VCaP (cell line): ENCODE measurements around the gene FRAT2.
A peak's percentile ranks its signal among the peaks of the same experiment; 100 is the strongest.
"Not testable (repeated sequence)": the region's sequence is repeated elsewhere in the genome, so short reads cannot be mapped to it uniquely, and the experiment has no call there.

Source experiments
- H3K27ac ChIP-seq: fragments of 450-650 bp; 2 replicates; pipeline ENCODE4 v1.5.1; 2017
- TF ChIP-seq, protein P1 (sequence below): fragments of 450-650 bp; conservative IDR thresholded peaks from 2 replicates; pipeline ENCODE4 v1.5.1; 2017; ENCODE audit warnings: mild to moderate bottlenecking, moderate library complexity

Gene FRAT2

DNA sequence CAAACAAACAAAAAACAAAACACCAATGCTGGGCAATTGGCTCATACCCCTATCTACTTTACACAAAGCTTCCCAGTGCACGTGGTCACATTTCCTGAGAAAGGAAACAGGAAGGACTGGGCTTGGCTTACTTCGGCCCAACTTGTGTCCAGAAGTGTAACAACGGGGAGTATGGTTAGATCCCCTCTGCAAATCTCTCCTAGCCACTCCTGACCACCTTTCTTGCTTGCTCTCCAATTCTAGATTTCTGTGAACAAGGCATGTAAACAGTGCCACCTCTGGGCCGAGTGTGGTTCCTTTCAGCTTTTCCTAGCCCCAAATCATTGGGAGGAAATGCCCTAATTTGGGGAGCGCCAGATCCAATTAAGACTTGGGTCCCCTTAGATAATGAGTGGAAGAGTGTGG is 21.0 kb upstream of the FRAT2 start:
- no peak overlapping the region for H3K27ac ChIP-seq
- TF ChIP-seq, protein P1, sequence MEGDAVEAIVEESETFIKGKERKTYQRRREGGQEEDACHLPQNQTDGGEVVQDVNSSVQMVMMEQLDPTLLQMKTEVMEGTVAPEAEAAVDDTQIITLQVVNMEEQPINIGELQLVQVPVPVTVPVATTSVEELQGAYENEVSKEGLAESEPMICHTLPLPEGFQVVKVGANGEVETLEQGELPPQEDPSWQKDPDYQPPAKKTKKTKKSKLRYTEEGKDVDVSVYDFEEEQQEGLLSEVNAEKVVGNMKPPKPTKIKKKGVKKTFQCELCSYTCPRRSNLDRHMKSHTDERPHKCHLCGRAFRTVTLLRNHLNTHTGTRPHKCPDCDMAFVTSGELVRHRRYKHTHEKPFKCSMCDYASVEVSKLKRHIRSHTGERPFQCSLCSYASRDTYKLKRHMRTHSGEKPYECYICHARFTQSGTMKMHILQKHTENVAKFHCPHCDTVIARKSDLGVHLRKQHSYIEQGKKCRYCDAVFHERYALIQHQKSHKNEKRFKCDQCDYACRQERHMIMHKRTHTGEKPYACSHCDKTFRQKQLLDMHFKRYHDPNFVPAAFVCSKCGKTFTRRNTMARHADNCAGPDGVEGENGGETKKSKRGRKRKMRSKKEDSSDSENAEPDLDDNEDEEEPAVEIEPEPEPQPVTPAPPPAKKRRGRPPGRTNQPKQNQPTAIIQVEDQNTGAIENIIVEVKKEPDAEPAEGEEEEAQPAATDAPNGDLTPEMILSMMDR = peak; percentile 72

GRCh38 chr10:97353945-97354344 is 19.4 kb upstream of the FRAT2 start:
- TF ChIP-seq, protein P1 = no peak
- no peak overlapping the region for H3K27ac ChIP-seq

GRCh38 chr10:97349752-97350513 is 15.4 kb upstream of the FRAT2 start:
- TF ChIP-seq, protein P1 = no peak
- H3K27ac ChIP-seq = peak overlapping the region; percentile 10; the same call in 1 of the 2 replicates

DNA sequence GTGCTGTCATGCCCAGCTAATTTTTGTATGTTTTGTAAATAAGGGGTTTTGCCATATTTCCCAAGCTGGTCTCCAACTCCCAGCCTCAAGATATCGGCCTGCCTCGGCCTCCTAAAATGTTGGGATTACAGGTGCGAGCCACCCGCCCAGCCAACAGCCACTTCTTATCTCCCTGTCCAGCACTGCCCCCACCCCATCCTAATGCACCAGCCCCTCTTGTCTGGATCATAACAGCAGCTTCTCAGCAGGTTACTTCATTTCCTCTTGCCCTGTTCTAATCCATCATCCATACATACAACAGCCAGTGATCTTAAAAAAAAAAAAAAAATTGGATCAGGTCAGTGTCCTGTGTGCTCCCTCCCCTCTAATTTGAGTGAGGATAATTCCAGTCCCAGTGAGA is 12.8 kb upstream of the FRAT2 start:
- H3K27ac ChIP-seq = no peak overlapping the region
- TF ChIP-seq, protein P1 = no peak

- H3K27ac ChIP-seq = not testable (repeated sequence)
These were observed 9.1 kb upstream of the FRAT2 start for GRCh38 chr10:97343664-97344063.

DNA sequence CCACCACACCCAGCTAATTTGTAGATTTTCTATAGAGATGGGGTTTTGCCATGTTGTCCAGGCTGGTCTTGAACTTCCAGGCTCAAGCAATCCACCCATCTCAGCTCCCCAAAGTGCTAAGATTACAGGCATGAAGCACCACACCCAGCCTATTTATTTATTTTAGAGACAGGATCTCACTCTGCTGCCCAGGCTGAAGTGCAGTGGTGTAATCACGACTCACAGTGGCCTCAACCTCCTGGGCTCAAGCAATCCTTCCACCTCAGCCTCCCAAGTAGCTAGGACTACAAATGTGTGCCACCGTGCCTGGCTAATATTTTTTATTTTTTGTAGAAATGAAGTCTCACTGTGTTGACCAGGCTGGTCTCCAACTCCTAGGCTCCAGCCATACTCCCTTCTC is 6.9 kb upstream of the FRAT2 start:
- no peak overlapping the region for H3K27ac ChIP-seq
- TF ChIP-seq, protein P1 = no peak

- TF ChIP-seq, protein P1 = no peak
- H3K27ac ChIP-seq = peak overlapping the region; percentile 96
These were observed 3.5 kb upstream of the FRAT2 start for GRCh38 chr10:97338041-97338440.
